Endothelial cell of umbilical vein (primary cell): ENCODE measurements around the gene RPS16. TPM values are rescaled to one million over a fixed set of nuclear protein-coding genes. Genes with fewer than 3 reads are reported as not detected.

ENCODE experiments used
- BruUV-seq: library from RNA; stranded (reverse); fragments of 400-500 nt; replicated peaks from 2 replicates; lab custom pipeline; 2021; lab: Mats Ljungman, UMichigan
- CTCF ChIA-PET: fragments of 300-600, 350-600 bp; sonication (Branson Sonifier 250); formaldehyde crosslinking; loops from one replicate; lab custom pipeline; 2021; ENCODE audit warnings: antibody characterized with exemption, inconsistent platforms; lab: Charles Lee
- POLR2A ChIA-PET: fragments of 300-600, 350-600 bp; sonication (Branson Sonifier 250); formaldehyde crosslinking; loops from one replicate; lab custom pipeline; 2021; ENCODE audit warnings: antibody characterized with exemption, inconsistent platforms; lab: Charles Lee
- DNase-seq: peaks from one replicate; pipeline ENCODE4 v3.0.0-alpha.2; 2011; ENCODE audit warnings: low read depth, low spot score
- FAIRE-seq: peaks from 2 replicates; lab custom pipeline; 2011; peaks lifted over from hg19 to GRCh38; lab: Jason Lieb, UNC
- H2AFZ ChIP-seq: 2 replicates; pipeline ENCODE4 v1.6.0; 2012; ENCODE audit warnings: low read depth, low read length, control low read depth, inconsistent platforms
- H3K27ac ChIP-seq: 2 replicates; pipeline ENCODE4 v1.5.1; 2011; ENCODE audit warnings: low read depth, mild to moderate bottlenecking, control low read depth, low read length, moderate library complexity; ENCODE audit not compliant: insufficient read depth
- H3K27me3 ChIP-seq, 2 experiments: 2 replicates each; pipeline versions ENCODE4 v1.6.0 to v1.6.1; 2011; ENCODE audit warnings: low read length in 2 of 2, mixed read lengths in 1 of 2; ENCODE audit not compliant: control insufficient read depth in 2 of 2, insufficient read depth in 2 of 2
- H3K36me3 ChIP-seq, 2 experiments: 2 replicates in 1 of 2; 3 replicates in 1 of 2; pipeline ENCODE4 v1.5.1; 2011; ENCODE audit warnings: low read length in 2 of 2, mild to moderate bottlenecking in 1 of 2, moderate library complexity in 1 of 2; ENCODE audit not compliant: control insufficient read depth in 2 of 2, insufficient read depth in 2 of 2; ENCODE audit errors: extremely low read depth in 1 of 2
- H3K4me1 ChIP-seq: 3 replicates; pipeline ENCODE4 v1.5.1; 2011; ENCODE audit warnings: mild to moderate bottlenecking, low read length; ENCODE audit not compliant: control insufficient read depth, insufficient read depth; ENCODE audit errors: extremely low read depth
- H3K4me2 ChIP-seq: 2 replicates; pipeline ENCODE4 v1.6.1; 2011; ENCODE audit warnings: low read length, control low read depth, mixed read lengths; ENCODE audit not compliant: insufficient read depth
- H3K4me3 ChIP-seq, 3 experiments: fragments of 200-600 bp in 1 of 3; sonication (generic), shearing (Covaris generic) in 1 of 3; replicated peaks in 1 of 3; 2 replicates each; pipeline ENCODE4 v1.5.1; 2011 to 2016; ENCODE audit warnings: control low read depth in 3 of 3, low read length in 3 of 3, mild to moderate bottlenecking in 2 of 3, inconsistent platforms in 1 of 3, low read depth in 1 of 3, moderate library complexity in 1 of 3; ENCODE audit not compliant: insufficient read depth in 1 of 3
- H3K79me2 ChIP-seq: 2 replicates; pipeline ENCODE4 v1.6.0; 2012; ENCODE audit warnings: low read length, inconsistent platforms; ENCODE audit not compliant: control insufficient read depth, insufficient read depth
- H3K9ac ChIP-seq: replicated peaks from 2 replicates; pipeline ENCODE3; 2011; ENCODE audit warnings: low read length, control low read depth; ENCODE audit not compliant: insufficient read depth; ENCODE audit errors: extremely low read depth
- H3K9me1 ChIP-seq: replicated peaks from 3 replicates; pipeline ENCODE4 v1.6.0; 2011; ENCODE audit warnings: mild to moderate bottlenecking, low read length; ENCODE audit not compliant: control insufficient read depth, insufficient read depth; ENCODE audit errors: extremely low read depth
- H3K9me3 ChIP-seq: replicated peaks from 2 replicates; pipeline ENCODE4 v1.5.1; 2012; ENCODE audit warnings: low read length, inconsistent platforms; ENCODE audit not compliant: control insufficient read depth, insufficient read depth
- H4K20me1 ChIP-seq: replicated peaks from 2 replicates; pipeline ENCODE3; 2011; ENCODE audit warnings: mild to moderate bottlenecking, low read length; ENCODE audit not compliant: control insufficient read depth, insufficient read depth; ENCODE audit errors: extremely low read depth
- CTCF ChIP-seq, 2 donors: IDR thresholded peaks; 1 replicate in 1 of 2; 2 replicates in 1 of 2; pipeline ENCODE4 v1.5.1; 2011; ENCODE audit warnings: low read length in 2 of 2, mild to moderate bottlenecking in 2 of 2, moderate library complexity in 2 of 2, control low read depth in 1 of 2, inconsistent platforms in 1 of 2, low read depth in 1 of 2; ENCODE audit not compliant: insufficient read depth in 1 of 2; ENCODE audit errors: extremely low read depth in 1 of 2
- dilution Hi-C: fragments of 300-500 bp; cut with MboI; formaldehyde crosslinking; loops from one replicate; pipeline ENCODE4 v1.15.0; 2019; ENCODE audit warnings: low sequenced_read_pairs; ENCODE audit not compliant: extremely low pct_ligation_motif_present
- intact Hi-C: fragments of 100-400 bp; cut with micrococcal nuclease; formaldehyde crosslinking; loops from one replicate; pipeline ENCODE4 v1.10.0; 2022
- polyA plus RNA-seq, 4 experiments: library from polyadenylated mRNA; depleted of rRNA in 3 of 4; stranded (reverse) in 3 of 4; unstranded in 1 of 4; fragments of >200 nt; gene quantifications; 2 replicates each; pipeline versions ENCODE4 v1.2.1 to v1.2.3, GENCODE V29; 2011 to 2012; ENCODE audit warnings: missing spikeins in 1 of 4
- total RNA-seq: library from RNA; stranded (reverse); gene quantifications from 2 replicates; pipeline ENCODE4 v1.2.3, GENCODE V29; 2021

Gene RPS16
- total and polyA plus RNA-seq, 2 donors (not counting 3 experiments of a cell fraction or from before 2014, with no cell fraction given): 1,768 to 5,244 TPM

- ChIA-PET POLR2A (interaction anchor here (1.1 kb wide), 1 partner anchor 19 kb away, joined by 3 read pairs; the partner anchor contains the start of gene RPS16), CTCF (interaction anchor here (1.5 kb wide), 1 partner anchor 10 kb away, joined by 4 read pairs; no protein-coding TSS in a partner anchor)
- DNase-seq: no peak
- no peak overlapping the region for H3K27ac ChIP-seq
- H3K79me2 ChIP-seq: peaks cover 13% of the 10 kb centered on the region
- no TSS peak for BruUV-seq
- H3K4me3 ChIP-seq: no peak overlapping the region
- dilution Hi-C loops: no loop called here
- no peaks in the 10 kb centered on the region for H3K27me3 ChIP-seq
- no peak overlapping the region for H2AFZ ChIP-seq
- intact Hi-C loops: no loop called here
- no peaks in the 10 kb centered on the region for H3K9me3 ChIP-seq
- no peaks in the 10 kb centered on the region for H4K20me1 ChIP-seq
- peaks cover 0 to 24% of the 10 kb centered on the region in 2 experiments for H3K36me3 ChIP-seq
- no peak for TF ChIP-seq CTCF (IDR thresholded peaks at IDR 0.05; ENCODE audit: extremely low read depth in 1 of 2, insufficient read depth in 1 of 2, low read depth in 1 of 2, low read length in 2 of 2)
- H3K9me1 ChIP-seq: no peaks in the 10 kb centered on the region
- no peak for FAIRE-seq
- H3K4me2 ChIP-seq: no peak overlapping the region
- H3K9ac ChIP-seq: no peak overlapping the region
- peaks cover 7% of the 10 kb centered on the region for H3K4me1 ChIP-seq
Measured at GRCh38 chr19:39416152-39417120, 19.3 kb downstream of the RPS16 start.
